ENCODE measurements around the gene ACSL4.

ACSL4 gene

GRCh38 chrX:109732807-109733612, at the start of gene ACSL4:
Gene ACSL4, minus strand, starts transcription at chrX:109733257. Its CDS starts 49,894 bp downstream, at chrX:109683363.
- no peaks in the 10 kb centered on the region for H3K36me3 ChIP-seq
- peak; percentile 76 to 92 for DNase-seq
- H3K27me3 ChIP-seq: no peaks in the 10 kb centered on the region
- TF ChIP-seq CTCF (IDR thresholded peaks at IDR 0.05): no peak
- intact Hi-C loops (cut with DNase I; ENCODE audit: low total_unique reads): no loop called here
- H3K9me3 ChIP-seq: no peaks in the 10 kb centered on the region
- no peaks in the 10 kb centered on the region for H3K4me1 ChIP-seq
- peak within 1 kb of the TSS; percentile 65 to 84 for H3K4me3 ChIP-seq
- peak within 1 kb of the TSS; percentile 83 to 89 for H3K27ac ChIP-seq

GRCh38 chrX:109777749-109778148, 44.7 kb upstream of the ACSL4 start:
- Histone ChIP-seq H3K27me3 (no peaks in the 10 kb centered on the region), H3K36me3 (no peaks in the 10 kb centered on the region), H3K4me3 (no peak overlapping the region), H3K27ac (no peak overlapping the region), H3K9me3 (no peaks in the 10 kb centered on the region), H3K4me1 (no peaks in the 10 kb centered on the region)
- intact Hi-C loops (cut with DNase I; ENCODE audit: low total_unique reads): no loop called here
- no peak for DNase-seq
- TF ChIP-seq CTCF (IDR thresholded peaks at IDR 0.05): no peak

- Histone ChIP-seq H3K27ac (no peak overlapping the region), H3K36me3 (no peaks in the 10 kb centered on the region), H3K9me3 (no peaks in the 10 kb centered on the region), H3K27me3 (no peaks in the 10 kb centered on the region), H3K4me3 (no peak overlapping the region), H3K4me1 (no peaks in the 10 kb centered on the region)
- no peak for DNase-seq
- no peak for TF ChIP-seq CTCF (IDR thresholded peaks at IDR 0.05)
- intact Hi-C loops (cut with DNase I; ENCODE audit: low total_unique reads): no loop called here
These were observed 43.9 kb upstream of the ACSL4 start for GRCh38 chrX:109776986-109777385.

- Histone ChIP-seq H3K27me3 (no peaks in the 10 kb centered on the region), H3K9me3 (no peaks in the 10 kb centered on the region), H3K36me3 (no peaks in the 10 kb centered on the region), H3K4me3 (no peak overlapping the region), H3K4me1 (no peaks in the 10 kb centered on the region), H3K27ac (no peak overlapping the region)
- DNase-seq: no peak
- no peak for TF ChIP-seq CTCF (IDR thresholded peaks at IDR 0.05)
- intact Hi-C loops (cut with DNase I; ENCODE audit: low total_unique reads): no loop called here
These were observed 43.4 kb upstream of the ACSL4 start for GRCh38 chrX:109776432-109776831.

GRCh38 chrX:109775386-109775785, 42.3 kb upstream of the ACSL4 start:
- peaks cover 0 to 5% (median 0%) of the 10 kb centered on the region in 3 donors for H3K9me3 ChIP-seq
- H3K4me3 ChIP-seq: no peak overlapping the region
- H3K4me1 ChIP-seq: no peaks in the 10 kb centered on the region
- no peak for TF ChIP-seq CTCF (IDR thresholded peaks at IDR 0.05)
- no peak overlapping the region for H3K27ac ChIP-seq
- intact Hi-C loops (cut with DNase I; ENCODE audit: low total_unique reads): no loop called here
- H3K27me3 ChIP-seq: no peaks in the 10 kb centered on the region
- no peaks in the 10 kb centered on the region for H3K36me3 ChIP-seq
- no peak for DNase-seq

Data from tibial artery (tissue), 4 donors.